ENCODE results near the gene CYFIP1. TPM values are rescaled to one million over a fixed set of nuclear protein-coding genes. Genes with fewer than 3 reads are reported as not detected.
A peak's percentile ranks its signal among the peaks of the same experiment; 100 is the strongest.

The CYFIP1 gene
- polyA plus RNA-seq, 3 donors, result 47.1 to 85.5 (median 63.8) TPM

DNA sequence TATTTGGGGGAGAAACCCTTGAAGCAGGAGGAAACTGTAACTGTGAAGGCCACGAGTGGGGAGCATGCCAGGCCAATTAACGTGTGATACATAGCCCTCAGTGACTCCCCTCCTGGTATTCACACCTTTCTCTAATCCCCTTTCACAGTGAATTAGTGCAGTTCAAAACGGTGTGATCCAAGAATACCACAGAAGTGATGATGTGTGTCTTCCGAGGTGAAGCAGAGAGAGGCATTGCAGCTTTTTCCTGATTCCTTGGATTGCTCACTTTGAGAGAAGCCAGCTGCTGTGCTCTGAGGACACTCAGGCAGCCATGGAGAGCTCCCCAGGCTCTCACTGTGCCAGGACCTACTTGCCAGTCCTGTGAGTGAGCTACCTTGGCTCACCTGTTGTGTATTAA is 124.4 kb downstream of the CYFIP1 start:
- H3K27me3 ChIP-seq (ENCODE audit: control insufficient read depth in 2 of 2, insufficient read depth in 2 of 2, low read length in 2 of 2), result no peaks in the 10 kb centered on the region
- H3K27ac Mint-ChIP-seq, result peak overlapping the region in 2 of 7 donors; percentile 15 to 81
- no peaks in the 10 kb centered on the region for H3K9me3 Mint-ChIP-seq
- H3K4me2 ChIP-seq (replicated peaks; ENCODE audit: extremely low read depth, low read length, poor library complexity, severe bottlenecking), result no peak overlapping the region
- no peak overlapping the region for H3K4me3 ChIP-seq (replicated peaks in 1 of 3; ENCODE audit: low read depth in 2 of 3, low read length in 3 of 3)
- no peaks in the 10 kb centered on the region for H3K4me1 ChIP-seq (ENCODE audit: control insufficient read depth in 1 of 2, insufficient read depth in 2 of 2, low read length in 2 of 2)
- intact Hi-C loops (cut with micrococcal nuclease), result no loop called here
- H3K36me3 Mint-ChIP-seq, result peaks cover 58 to 88% of the 10 kb centered on the region in 2 donors
- no peak overlapping the region for H2AFZ ChIP-seq (ENCODE audit: insufficient read depth, low read depth, low read length, poor library complexity, severe bottlenecking)
- no peaks in the 10 kb centered on the region for H3K9me3 ChIP-seq (replicated peaks in 1 of 2; ENCODE audit: control insufficient read depth in 1 of 2, insufficient read depth in 1 of 2, low read length in 2 of 2)
- peaks cover 20% of the 10 kb centered on the region for H3K79me2 ChIP-seq (ENCODE audit: insufficient read depth, low read length)
- H4K20me1 ChIP-seq (ENCODE audit: insufficient read depth, low read length), result peaks cover 34% of the 10 kb centered on the region
- peaks cover 0 to 1% (median 0%) of the 10 kb centered on the region in 3 donors for H3K27me3 Mint-ChIP-seq (ENCODE audit: low read depth in 3 of 3)
- no peak for DNase-seq
- H3K4me3 Mint-ChIP-seq, result no peak overlapping the region
- no peaks in the 10 kb centered on the region for H3K4me1 Mint-ChIP-seq
- 100% methylated on average over 3 of the region's 4 CpGs for WGBS (ENCODE audit: insufficient coverage)
- H3K9ac ChIP-seq (ENCODE audit: insufficient read depth, low read length, poor library complexity, severe bottlenecking), result no peak overlapping the region
- peaks cover 74 to 95% of the 10 kb centered on the region in 2 donors for H3K36me3 ChIP-seq (replicated peaks in 1 of 2; ENCODE audit: control insufficient read depth in 1 of 2, insufficient read depth in 2 of 2, low read length in 2 of 2)
- no peak for TF ChIP-seq CTCF (IDR thresholded peaks at IDR 0.05)
- no peak overlapping the region for H3K27ac ChIP-seq (ENCODE audit: low read depth in 1 of 2, low read length in 2 of 2)

- Histone ChIP-seq H3K79me2 (ENCODE audit: insufficient read depth, low read length) (peaks cover 59% of the 10 kb centered on the region), H3K4me2 (replicated peaks; ENCODE audit: extremely low read depth, low read length, poor library complexity, severe bottlenecking) (no peak overlapping the region), H2AFZ (ENCODE audit: insufficient read depth, low read depth, low read length, poor library complexity, severe bottlenecking) (no peak overlapping the region), H3K9ac (ENCODE audit: insufficient read depth, low read length, poor library complexity, severe bottlenecking) (no peak overlapping the region), H4K20me1 (ENCODE audit: insufficient read depth, low read length) (peaks cover 65% of the 10 kb centered on the region), H3K27ac (ENCODE audit: low read depth in 1 of 2, low read length in 2 of 2) (no peak overlapping the region), H3K4me1 (ENCODE audit: control insufficient read depth in 1 of 2, insufficient read depth in 2 of 2, low read length in 2 of 2) (no peaks in the 10 kb centered on the region), H3K36me3 (replicated peaks in 1 of 2; ENCODE audit: control insufficient read depth in 1 of 2, insufficient read depth in 2 of 2, low read length in 2 of 2) (peaks cover 67 to 93% of the 10 kb centered on the region in 2 donors), H3K4me3 (replicated peaks in 1 of 3; ENCODE audit: low read depth in 2 of 3, low read length in 3 of 3) (no peak overlapping the region), H3K27me3 (ENCODE audit: control insufficient read depth in 2 of 2, insufficient read depth in 2 of 2, low read length in 2 of 2) (no peaks in the 10 kb centered on the region), H3K9me3 (replicated peaks in 1 of 2; ENCODE audit: control insufficient read depth in 1 of 2, insufficient read depth in 1 of 2, low read length in 2 of 2) (no peaks in the 10 kb centered on the region)
- Mint-ChIP-seq H3K4me3 (no peak overlapping the region), H3K9me3 (peaks cover 0 to 2% (median 0%) of the 10 kb centered on the region in 7 donors), H3K27ac (peak overlapping the region in 1 of 7 donors; percentile 3), H3K4me1 (no peaks in the 10 kb centered on the region), H3K36me3 (peaks cover 52 to 86% of the 10 kb centered on the region in 2 donors), H3K27me3 (ENCODE audit: low read depth in 3 of 3) (no peaks in the 10 kb centered on the region)
- WGBS (ENCODE audit: insufficient coverage), result no CpG with 5 or more reads among the region's 4 CpGs
- DNase-seq, result no peak
- intact Hi-C loops (cut with micrococcal nuclease), result no loop called here
- TF ChIP-seq CTCF (IDR thresholded peaks at IDR 0.05), result no peak
Observed at GRCh38 chr15:22851513-22851912, 128.7 kb downstream of the CYFIP1 start.
